GM06990 (cell line): Measurements from ENCODE around the gene IAH1.

Experiments used
- DNase-seq: peaks from one replicate; pipeline ENCODE4 v3.0.0-alpha.2; 2011; ENCODE audit not compliant: insufficient read length; ENCODE audit errors: extremely low read depth
- H3K27me3 ChIP-seq: replicated peaks from 2 replicates; pipeline ENCODE4 v1.6.0; 2011; ENCODE audit warnings: low read length; ENCODE audit not compliant: control insufficient read depth, insufficient read depth
- H3K36me3 ChIP-seq: 2 replicates; pipeline ENCODE4 v1.5.1; 2011; ENCODE audit warnings: low read length; ENCODE audit not compliant: control insufficient read depth, insufficient read depth
- H3K4me3 ChIP-seq: replicated peaks from 2 replicates; pipeline ENCODE4 v1.5.1; 2011; ENCODE audit warnings: low read depth, mild to moderate bottlenecking, control low read depth, low read length
- CTCF ChIP-seq: IDR thresholded peaks from 2 replicates; pipeline ENCODE4 v1.5.1; 2011; ENCODE audit warnings: low read length, control low read depth, mild to moderate bottlenecking, inconsistent platforms; ENCODE audit not compliant: insufficient read depth, poor library complexity, severe bottlenecking

The IAH1 gene

GRCh38 chr2:9527995-9528787, 53.8 kb downstream of the IAH1 start:
- no peak for TF ChIP-seq CTCF
- peaks cover 3% of the 10 kb centered on the region for H3K36me3 ChIP-seq
- DNase-seq, result no peak
- H3K4me3 ChIP-seq, result no peak overlapping the region
- H3K27me3 ChIP-seq, result no peaks in the 10 kb centered on the region

GRCh38 chr2:9532421-9532820, 58.1 kb downstream of the IAH1 start:
- no peak for DNase-seq
- no peak overlapping the region for H3K4me3 ChIP-seq
- H3K27me3 ChIP-seq, result no peaks in the 10 kb centered on the region
- no peak for TF ChIP-seq CTCF
- peaks cover 2% of the 10 kb centered on the region; the same call in 1 of the 2 replicates for H3K36me3 ChIP-seq

GRCh38 chr2:9533663-9534062, 59.3 kb downstream of the IAH1 start:
- no peaks in the 10 kb centered on the region; the same call in 1 of the 2 replicates for H3K36me3 ChIP-seq
- no peak for TF ChIP-seq CTCF
- no peak overlapping the region for H3K4me3 ChIP-seq
- DNase-seq, result no peak
- no peaks in the 10 kb centered on the region for H3K27me3 ChIP-seq

GRCh38 chr2:9535177-9535576, 60.8 kb downstream of the IAH1 start:
- no peaks in the 10 kb centered on the region; the same call in 1 of the 2 replicates for H3K36me3 ChIP-seq
- DNase-seq, result no peak
- H3K27me3 ChIP-seq, result no peaks in the 10 kb centered on the region
- no peak overlapping the region for H3K4me3 ChIP-seq
- TF ChIP-seq CTCF, result no peak

- no peak for TF ChIP-seq CTCF
- Histone ChIP-seq H3K27me3 (no peaks in the 10 kb centered on the region), H3K36me3 (no peaks in the 10 kb centered on the region; the same call in 1 of the 2 replicates), H3K4me3 (no peak overlapping the region)
- DNase-seq, result no peak
Measured at GRCh38 chr2:9536504-9536903, 62.2 kb downstream of the IAH1 start.

- no peaks in the 10 kb centered on the region for H3K27me3 ChIP-seq
- H3K36me3 ChIP-seq, result no peaks in the 10 kb centered on the region; the same call in 1 of the 2 replicates
- no peak for DNase-seq
- TF ChIP-seq CTCF, result no peak
- no peak overlapping the region for H3K4me3 ChIP-seq
Measured at GRCh38 chr2:9538000-9538507, 63.7 kb downstream of the IAH1 start.
